GM21737 (cell line): Measurements from ENCODE around the gene CCDC134.

Source experiments
- ATAC-seq: cut with Tn5 transposase; IDR thresholded peaks from one replicate; pipeline ENCODE4 v1.9.1; 2021; ENCODE audit warnings: mild to moderate bottlenecking, moderate library complexity; ENCODE audit not compliant: unreplicated experiment

Gene CCDC134

DNA sequence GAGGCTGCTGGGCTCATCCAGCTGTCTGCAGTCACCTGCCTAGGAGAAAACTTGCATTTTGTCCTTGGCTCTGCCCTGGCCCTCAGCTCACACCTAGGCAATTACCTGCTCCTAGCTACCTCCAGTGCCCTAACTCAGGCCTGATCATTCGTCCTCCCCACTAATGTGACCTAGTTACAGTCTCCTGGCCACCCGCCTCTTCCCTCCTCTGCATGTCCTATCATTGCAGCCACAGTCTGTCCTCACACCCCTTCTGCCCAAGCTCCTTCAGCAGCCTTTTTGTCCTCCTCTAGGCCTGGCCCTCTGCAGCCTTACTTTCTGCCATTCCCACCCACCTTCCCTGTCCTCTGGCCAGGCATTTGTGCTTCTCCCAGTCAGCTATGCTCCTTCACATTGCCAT lies 17.7 kb upstream of the CCDC134 start:
- ATAC-seq, result no peak

DNA sequence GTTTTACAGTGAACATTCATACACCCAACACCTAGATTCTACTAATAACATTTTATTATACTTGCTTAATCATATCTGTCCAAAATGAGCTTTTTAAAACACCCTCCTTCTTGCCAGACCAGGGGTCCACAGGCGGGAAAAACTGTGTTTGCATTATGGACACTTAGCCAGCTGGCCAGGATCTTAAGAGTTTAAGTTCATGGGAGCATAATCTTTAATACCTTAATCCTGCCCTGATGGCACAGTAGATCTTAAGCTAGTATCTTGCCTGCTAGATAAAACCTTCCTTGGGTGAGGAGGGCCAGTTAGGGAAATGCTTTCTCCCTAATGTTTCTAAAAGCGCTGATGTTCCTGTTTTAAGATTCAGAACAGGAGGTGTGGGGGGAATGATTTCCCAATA lies 13.1 kb upstream of the CCDC134 start:
- no peak for ATAC-seq

DNA sequence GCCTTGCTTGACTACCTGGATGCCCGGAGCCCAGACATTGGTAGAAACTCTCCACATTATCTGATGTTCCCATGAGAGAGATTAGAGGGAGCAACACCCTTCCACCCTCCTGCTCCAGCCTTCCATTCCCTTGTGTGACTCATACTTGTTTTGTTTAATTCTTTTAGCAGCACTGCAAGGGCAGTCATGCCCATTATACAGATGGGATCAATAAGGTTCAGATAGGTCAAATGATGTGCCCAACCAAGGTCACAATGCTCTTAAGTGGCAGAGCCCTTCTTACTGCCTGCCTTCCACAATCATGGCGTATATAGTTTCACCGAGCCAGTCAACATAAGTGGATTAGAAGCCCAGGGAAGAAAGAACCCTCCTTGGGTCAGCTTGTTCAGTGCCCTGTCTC lies 6.6 kb upstream of the CCDC134 start:
- ATAC-seq, result no peak

DNA sequence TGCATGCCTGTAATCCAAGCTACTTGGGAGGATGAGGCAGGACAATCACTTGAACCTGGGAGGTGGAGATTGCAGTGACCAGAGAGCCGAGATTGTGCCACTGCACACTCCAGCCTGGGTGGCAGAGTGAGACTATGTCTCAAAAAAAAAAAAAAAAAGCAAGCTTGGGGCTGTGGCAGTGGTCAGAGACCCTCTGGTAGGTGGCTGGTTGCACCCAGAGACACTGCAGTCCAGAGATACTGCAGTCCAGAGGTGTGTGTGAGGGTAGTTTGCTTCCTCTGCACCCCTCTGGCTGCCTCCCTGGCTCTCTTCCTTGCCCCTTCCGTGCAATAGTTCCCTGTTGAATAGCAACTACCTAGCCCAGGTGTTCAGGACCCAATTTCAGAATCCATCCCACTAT lies 1.7 kb upstream of the CCDC134 start:
- ATAC-seq, result no peak

DNA sequence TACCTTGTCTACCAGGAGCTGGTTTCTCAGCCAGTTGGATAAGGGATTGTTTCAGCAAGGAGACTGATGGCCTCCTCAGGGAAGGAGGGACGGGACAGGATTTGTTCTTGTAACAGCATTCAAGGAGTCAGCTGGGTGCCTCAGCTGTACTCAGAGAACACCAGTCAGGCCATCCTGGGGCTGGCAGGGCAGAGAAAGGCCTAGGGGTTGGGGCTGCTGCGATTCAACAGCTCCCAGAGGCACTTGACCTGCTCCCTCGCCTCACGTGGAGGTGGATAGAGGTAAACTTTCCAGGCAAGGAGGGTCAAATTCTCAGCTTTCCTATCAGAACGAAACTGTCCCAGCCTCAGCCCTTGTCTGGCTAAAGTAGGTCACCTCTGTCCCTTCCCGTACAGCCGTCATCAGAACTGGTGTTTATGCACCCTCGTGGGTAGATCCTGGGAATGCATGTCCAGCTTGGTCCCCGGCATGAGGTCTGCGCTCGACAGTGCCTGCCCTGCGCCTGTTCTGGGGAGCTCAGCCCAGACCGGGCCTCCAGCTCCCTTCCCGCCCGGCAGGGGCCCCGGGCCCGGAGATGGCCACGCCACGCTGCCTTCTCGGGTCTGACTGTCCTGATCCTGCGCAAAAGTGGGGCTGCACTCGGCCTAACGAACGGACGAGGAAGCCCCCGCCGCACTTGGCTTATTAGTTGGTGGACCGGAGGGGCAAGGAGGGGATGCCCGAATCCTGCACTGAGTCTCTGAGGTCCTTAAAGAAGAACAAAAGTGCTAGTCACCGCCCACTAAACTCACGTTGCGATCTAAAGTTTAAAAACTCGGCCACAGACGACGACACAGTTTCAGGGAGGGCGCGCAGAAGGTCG lies 762 bp upstream of the CCDC134 start:
- peak; percentile 10 for ATAC-seq

DNA sequence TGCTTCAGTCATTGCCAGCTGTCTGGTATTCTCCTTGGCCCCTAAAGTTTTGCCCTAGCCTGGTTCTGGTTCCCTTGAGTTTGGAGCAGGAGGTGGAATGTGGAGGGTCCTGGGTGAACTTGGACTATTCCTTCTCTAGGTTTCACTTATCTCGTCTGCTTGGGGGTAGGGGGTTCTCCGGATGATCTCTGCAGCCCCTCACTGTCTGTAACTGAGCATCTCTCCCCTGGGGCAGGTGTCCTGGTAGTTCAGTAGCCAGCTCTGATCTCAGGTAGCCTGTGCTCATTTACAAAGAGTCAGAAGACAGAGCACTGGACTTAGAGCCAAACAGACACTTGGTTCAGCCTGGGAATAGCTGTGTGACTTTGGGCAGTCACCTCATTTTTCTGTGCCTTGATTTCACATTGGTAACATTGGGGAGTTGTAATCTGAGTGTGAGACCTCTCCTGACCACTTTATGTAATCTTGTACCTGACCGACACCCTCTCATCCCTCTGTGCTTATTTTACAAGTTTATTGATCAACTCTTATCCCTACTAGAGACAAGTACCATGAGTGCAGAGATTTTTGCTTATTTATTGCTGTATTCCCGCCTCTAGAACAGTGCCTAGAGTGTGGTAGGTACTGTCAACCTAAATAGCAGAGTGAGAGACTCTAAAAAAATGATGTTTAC lies 804 bp downstream of the CCDC134 start:
- ATAC-seq, result peak; percentile 5

- no peak for ATAC-seq
Measured at GRCh38 chr22:41801886-41802285, 1.4 kb downstream of the CCDC134 start.

DNA sequence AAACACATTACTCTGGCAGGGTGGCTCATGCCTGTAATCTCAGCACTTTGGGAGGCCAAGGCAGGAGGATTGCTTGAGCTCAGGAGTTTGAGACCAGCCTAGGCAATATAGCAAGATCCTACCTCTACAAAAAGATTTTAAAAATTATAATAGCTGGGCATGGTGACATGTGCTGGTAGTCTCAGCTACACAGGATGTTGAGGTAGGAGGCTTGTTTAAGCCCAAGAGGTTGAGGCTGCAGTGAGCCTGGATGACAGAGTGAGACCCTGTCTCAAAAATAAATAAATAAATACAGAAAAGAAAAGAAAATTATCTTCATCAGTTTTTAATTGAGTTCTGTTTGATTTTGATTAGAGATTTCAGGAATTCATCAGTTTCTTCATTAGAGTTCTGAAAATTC lies 5.2 kb downstream of the CCDC134 start:
- ATAC-seq, result no peak

GRCh38 chr22:41808400-41808799 lies 7.9 kb downstream of the CCDC134 start:
- no peak for ATAC-seq

DNA sequence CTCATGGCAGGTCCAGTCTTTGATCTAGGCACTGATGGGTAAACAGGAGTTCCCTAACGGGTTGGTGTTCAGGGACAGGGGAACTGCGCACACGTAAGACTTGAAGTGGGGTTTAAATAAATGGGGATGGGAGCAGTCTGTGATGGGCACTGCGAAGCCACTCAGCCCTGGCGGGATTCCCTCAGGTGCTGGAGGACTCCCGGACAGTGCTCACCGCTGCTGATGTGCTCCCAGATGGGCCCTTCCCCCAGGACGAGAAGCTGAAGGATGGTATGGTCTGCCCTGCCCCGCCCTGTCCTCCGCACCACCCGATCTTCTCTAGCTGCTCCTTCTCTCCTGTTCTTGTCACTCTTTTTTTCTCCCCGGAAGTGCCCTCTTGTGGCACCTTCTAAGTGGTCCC lies 9.5 kb downstream of the CCDC134 start:
- ATAC-seq, result no peak

DNA sequence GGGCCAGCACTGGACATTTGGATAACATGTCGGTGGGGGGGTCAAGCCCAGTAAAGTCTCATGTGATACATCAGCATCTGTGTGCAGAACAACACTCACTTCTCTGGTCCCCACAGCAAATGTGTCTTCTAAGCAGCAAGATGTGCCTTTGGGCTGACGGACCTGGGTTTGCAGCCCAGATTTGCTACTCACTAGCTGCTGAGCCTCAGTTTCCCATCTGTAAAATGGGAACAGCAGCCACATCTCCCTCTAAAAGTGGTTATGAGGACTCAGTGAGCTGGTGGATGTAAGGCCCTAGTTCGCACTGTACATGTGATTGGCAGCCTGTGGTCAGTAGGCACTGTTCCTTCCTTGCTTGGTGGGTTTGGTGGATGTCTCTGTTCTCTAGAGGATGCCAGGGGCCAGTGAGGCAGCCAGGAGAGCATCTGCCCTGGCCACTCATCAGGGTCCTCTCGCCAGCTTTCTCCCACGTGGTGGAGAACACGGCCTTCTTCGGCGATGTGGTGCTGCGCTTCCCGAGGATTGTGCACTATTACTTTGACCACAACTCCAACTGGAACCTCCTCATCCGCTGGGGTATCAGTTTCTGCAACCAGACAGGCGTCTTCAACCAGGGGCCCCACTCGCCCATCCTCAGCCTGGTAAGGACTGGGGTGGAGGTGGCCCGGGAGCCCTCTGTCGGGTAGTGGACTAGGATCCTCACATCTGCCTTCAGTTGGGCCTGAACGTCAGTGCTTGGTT lies 12.5 kb downstream of the CCDC134 start:
- ATAC-seq, result no peak

DNA sequence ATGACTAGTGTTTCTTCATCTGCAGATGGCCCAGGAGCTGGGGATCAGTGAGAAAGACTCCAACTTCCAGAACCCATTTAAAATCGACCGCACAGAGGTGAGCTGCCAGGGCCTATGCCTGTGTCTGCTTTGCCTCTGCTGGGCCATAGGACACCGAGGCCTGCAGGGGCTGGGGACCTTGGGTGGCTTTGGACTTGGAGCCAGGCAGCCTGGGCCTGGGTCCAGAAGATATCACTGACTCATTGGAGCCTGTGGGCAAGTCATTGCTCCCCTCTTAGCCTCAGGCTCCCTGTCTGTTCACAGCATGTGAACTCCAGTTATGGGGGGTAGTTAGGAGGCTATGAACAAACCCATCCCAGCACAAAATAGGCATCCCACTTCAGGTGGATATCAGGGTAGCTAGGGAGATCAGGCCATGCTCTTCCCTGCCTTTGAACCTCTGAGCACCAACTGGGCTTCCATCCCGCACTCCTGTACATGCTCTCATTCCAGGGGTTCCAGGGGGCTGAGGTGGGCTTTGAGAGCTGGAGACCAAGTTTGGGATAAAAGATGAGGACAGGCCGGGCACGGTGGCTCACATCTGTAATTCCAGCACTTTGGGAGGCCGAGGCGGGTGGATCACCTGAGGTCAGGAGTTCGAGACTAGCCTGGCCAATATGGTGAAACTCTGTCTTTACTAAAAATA lies 13.4 kb downstream of the CCDC134 start:
- ATAC-seq, result no peak

DNA sequence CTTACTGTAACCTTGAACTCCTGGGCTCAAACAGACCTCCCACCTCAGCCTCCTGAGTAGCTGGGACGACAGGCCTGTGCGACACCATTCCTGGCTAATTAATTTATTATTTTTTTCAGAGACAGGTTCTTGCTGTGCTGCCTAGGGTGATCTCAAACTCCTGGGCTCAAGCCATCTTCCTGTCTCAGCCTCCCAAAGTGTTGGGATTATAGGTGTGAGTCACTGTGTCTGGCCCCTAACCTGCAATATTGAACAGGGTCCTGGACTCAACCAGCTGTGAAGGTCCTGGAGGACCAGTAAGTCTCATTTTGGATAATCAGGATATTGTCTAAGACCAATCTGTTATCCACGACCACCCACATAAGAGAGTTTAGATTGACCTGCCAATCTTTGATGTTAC lies 15.2 kb downstream of the CCDC134 start:
- ATAC-seq, result no peak

GRCh38 chr22:41816241-41816640 lies 15.8 kb downstream of the CCDC134 start:
- no peak for ATAC-seq

GRCh38 chr22:41816871-41817270 lies 16.4 kb downstream of the CCDC134 start:
- ATAC-seq, result no peak

GRCh38 chr22:41818011-41818410 lies 17.5 kb downstream of the CCDC134 start:
- ATAC-seq, result no peak

DNA sequence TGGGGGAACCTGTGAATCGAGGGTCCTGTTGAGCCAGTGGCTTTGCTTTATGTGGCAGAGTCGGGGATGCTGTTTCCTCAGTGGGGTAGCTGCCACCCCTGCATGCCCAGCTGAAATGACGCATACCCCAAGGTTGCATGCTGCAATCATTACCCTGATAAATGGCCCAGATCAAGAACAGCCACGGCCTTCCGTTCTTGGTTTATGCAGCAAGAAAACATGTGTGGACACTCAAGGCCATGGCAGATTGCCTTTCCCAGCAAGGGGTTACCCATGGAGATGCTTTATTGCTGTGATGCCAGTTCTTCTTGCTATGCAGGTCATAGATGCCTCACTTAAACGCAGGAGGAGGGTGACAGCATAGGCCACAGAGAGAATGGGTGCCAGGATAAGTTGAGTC lies 18.1 kb downstream of the CCDC134 start:
- ATAC-seq, result no peak

DNA sequence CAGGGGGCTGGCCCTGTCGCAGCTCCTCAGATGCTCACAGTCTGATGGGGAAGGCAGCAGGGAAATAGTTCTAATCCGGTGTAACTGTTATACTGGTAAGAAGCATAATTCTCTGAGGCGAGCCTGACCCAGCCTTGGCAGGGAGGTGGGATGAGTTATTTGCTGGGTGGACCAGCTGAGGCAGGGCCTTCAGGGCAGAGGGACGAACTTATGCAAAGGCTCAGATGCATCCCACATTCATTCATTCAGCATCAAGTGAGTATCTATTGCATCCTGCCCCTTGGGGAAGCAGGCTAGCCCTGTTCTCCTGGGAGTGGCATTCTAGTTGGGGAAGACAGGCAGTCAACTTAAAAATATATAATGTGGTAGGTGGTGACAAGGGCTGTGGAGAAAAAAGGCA lies 18.8 kb downstream of the CCDC134 start:
- ATAC-seq, result no peak

- no peak for ATAC-seq
Measured at GRCh38 chr22:41820447-41820846, 20.0 kb downstream of the CCDC134 start.

DNA sequence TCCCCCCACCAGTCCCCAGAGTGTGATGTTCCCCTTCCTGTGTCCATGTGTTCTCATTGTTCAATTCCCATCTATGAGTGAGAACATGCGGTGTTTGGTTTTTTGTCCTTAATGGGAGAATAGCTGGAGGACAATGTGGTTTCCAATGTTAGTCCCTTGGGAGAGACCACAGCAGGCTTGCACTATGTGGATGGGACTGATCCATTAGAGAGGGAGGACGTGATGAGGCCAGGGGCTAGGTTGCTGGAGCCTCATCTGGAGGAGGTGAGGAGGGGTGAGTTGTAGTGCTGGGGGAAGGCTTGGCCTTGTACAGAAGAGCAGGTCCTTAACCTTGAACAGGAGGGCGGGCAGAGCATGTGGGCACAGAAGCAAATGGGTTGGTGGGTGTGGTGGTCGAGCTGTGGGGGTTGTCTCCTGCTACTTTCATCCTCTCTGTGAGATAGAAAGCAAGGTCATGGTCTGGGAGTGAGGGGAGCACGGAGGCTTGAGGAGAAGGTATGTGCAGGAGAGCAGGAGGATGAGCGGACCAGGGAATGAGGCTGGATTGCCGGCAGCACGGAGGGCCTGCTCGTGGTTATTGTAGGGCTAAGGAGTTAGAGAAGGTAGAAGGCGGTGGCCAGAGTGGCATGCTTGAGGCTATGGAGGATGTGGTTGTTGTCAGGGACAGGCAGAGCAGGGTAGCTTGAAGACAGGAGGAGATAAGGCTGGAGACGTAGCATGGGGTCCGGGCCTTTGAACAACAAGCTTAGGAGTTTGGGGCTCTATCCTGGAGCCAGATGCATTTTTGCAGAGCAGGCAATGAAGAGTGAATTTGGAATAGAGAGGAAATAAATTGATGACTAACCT lies 21.2 kb downstream of the CCDC134 start:
- ATAC-seq, result no peak
